ENCODE results near the gene ROBO2. TPM values are rescaled to one million over a fixed set of nuclear protein-coding genes. Genes with fewer than 3 reads are reported as not detected.
A peak's percentile ranks its signal among the peaks of the same experiment; 100 is the strongest.

The ROBO2 gene
- total and polyA plus RNA-seq, 4 donors: 0.30 to 72.4 (median 3.3) TPM

- DNase-seq (peak; percentile 80 to 92 (median 88)), ATAC-seq (ENCODE audit: insufficient read depth, low FRiP score) (peak; percentile 83)
- no peaks in the 10 kb centered on the region for H3K36me3 ChIP-seq (ENCODE audit: control insufficient read depth in 4 of 4, insufficient read depth in 4 of 4, low read length in 4 of 4)
- TF ChIP-seq, protein P1, sequence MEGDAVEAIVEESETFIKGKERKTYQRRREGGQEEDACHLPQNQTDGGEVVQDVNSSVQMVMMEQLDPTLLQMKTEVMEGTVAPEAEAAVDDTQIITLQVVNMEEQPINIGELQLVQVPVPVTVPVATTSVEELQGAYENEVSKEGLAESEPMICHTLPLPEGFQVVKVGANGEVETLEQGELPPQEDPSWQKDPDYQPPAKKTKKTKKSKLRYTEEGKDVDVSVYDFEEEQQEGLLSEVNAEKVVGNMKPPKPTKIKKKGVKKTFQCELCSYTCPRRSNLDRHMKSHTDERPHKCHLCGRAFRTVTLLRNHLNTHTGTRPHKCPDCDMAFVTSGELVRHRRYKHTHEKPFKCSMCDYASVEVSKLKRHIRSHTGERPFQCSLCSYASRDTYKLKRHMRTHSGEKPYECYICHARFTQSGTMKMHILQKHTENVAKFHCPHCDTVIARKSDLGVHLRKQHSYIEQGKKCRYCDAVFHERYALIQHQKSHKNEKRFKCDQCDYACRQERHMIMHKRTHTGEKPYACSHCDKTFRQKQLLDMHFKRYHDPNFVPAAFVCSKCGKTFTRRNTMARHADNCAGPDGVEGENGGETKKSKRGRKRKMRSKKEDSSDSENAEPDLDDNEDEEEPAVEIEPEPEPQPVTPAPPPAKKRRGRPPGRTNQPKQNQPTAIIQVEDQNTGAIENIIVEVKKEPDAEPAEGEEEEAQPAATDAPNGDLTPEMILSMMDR (IDR thresholded peaks at IDR 0.05; ENCODE audit: control extremely low read depth, extremely low read depth): no peak
- WGBS, 2 donors: 38 to 65% methylated on average over 3 of the region's 3 CpGs
- no peak overlapping the region for H3K27ac ChIP-seq (ENCODE audit: low read depth in 1 of 2, low read length in 1 of 2)
- H3K27me3 ChIP-seq (ENCODE audit: control insufficient read depth in 3 of 3, insufficient read depth in 3 of 3, low read length in 2 of 3): no peaks in the 10 kb centered on the region
- no peak overlapping the region for H3K9ac ChIP-seq (ENCODE audit: insufficient read depth in 1 of 2, low read length in 2 of 2)
- H3K4me1 ChIP-seq (ENCODE audit: control insufficient read depth in 5 of 5, insufficient read depth in 5 of 5, low read length in 5 of 5): peaks cover 0 to 25% (median 8%) of the 10 kb centered on the region in 5 donors
- H3K9me3 ChIP-seq (ENCODE audit: control insufficient read depth in 4 of 4, insufficient read depth in 3 of 4, low read length in 3 of 4): no peaks in the 10 kb centered on the region
- H3K4me3 ChIP-seq: no peak overlapping the region
Observed at GRCh38 chr3:77081240-77081661, 41.4 kb downstream of the ROBO2 start.

GRCh38 chr3:77084511-77084910, 44.6 kb downstream of the ROBO2 start:
- Histone ChIP-seq H3K4me3 (no peak overlapping the region), H3K36me3 (ENCODE audit: control insufficient read depth in 4 of 4, insufficient read depth in 4 of 4, low read length in 4 of 4) (no peaks in the 10 kb centered on the region), H3K9me3 (ENCODE audit: control insufficient read depth in 4 of 4, insufficient read depth in 3 of 4, low read length in 3 of 4) (no peaks in the 10 kb centered on the region), H3K4me1 (ENCODE audit: control insufficient read depth in 5 of 5, insufficient read depth in 5 of 5, low read length in 5 of 5) (peaks cover 0 to 25% (median 8%) of the 10 kb centered on the region in 5 donors), H3K27me3 (ENCODE audit: control insufficient read depth in 3 of 3, insufficient read depth in 3 of 3, low read length in 2 of 3) (no peaks in the 10 kb centered on the region), H3K27ac (ENCODE audit: low read depth in 1 of 2, low read length in 1 of 2) (no peak overlapping the region), H3K9ac (ENCODE audit: insufficient read depth in 1 of 2, low read length in 2 of 2) (no peak overlapping the region)
- TF ChIP-seq, protein P1 (IDR thresholded peaks at IDR 0.05; ENCODE audit: control extremely low read depth, extremely low read depth): no peak
- WGBS, 2 donors: 61 to 69% methylated on average over 2 of the region's 2 CpGs
- no peak for DNase-seq
- ATAC-seq (ENCODE audit: insufficient read depth, low FRiP score): no peak

DNA sequence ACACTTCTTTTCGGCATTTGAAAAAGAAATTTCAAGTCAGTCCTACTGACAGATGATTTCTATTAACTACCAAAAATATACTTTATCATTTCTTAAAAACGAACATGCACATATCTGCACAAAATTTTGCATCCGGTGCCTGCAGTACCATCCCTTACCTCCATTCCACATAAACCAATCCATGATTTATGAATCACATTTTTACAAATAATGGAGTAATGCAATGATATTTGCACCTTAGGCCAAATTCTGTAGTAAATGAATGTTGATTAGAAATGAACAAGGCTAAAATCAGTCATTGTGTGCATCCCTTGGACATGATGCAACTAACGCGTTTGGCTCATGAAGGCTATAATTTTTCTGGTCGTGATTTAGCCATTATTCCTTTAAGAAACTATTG, 46.5 kb downstream of the ROBO2 start:
- no peak overlapping the region for H3K4me3 ChIP-seq
- WGBS, 2 donors: 90 to 92% methylated on average over 6 of the region's 6 CpGs
- no peaks in the 10 kb centered on the region for H3K9me3 ChIP-seq (ENCODE audit: control insufficient read depth in 4 of 4, insufficient read depth in 3 of 4, low read length in 3 of 4)
- TF ChIP-seq, protein P1 (IDR thresholded peaks at IDR 0.05; ENCODE audit: control extremely low read depth, extremely low read depth): no peak
- no peaks in the 10 kb centered on the region for H3K36me3 ChIP-seq (ENCODE audit: control insufficient read depth in 4 of 4, insufficient read depth in 4 of 4, low read length in 4 of 4)
- ATAC-seq (ENCODE audit: insufficient read depth, low FRiP score) (no peak), DNase-seq (no peak)
- H3K4me1 ChIP-seq (ENCODE audit: control insufficient read depth in 5 of 5, insufficient read depth in 5 of 5, low read length in 5 of 5): peaks cover 0 to 12% (median 5%) of the 10 kb centered on the region in 5 donors
- H3K27me3 ChIP-seq (ENCODE audit: control insufficient read depth in 3 of 3, insufficient read depth in 3 of 3, low read length in 2 of 3): no peaks in the 10 kb centered on the region
- no peak overlapping the region for H3K9ac ChIP-seq (ENCODE audit: insufficient read depth in 1 of 2, low read length in 2 of 2)
- H3K27ac ChIP-seq (ENCODE audit: low read depth in 1 of 2, low read length in 1 of 2): no peak overlapping the region

- no peaks in the 10 kb centered on the region for H3K9me3 ChIP-seq (ENCODE audit: control insufficient read depth in 4 of 4, insufficient read depth in 3 of 4, low read length in 3 of 4)
- H3K27ac ChIP-seq (ENCODE audit: low read depth in 1 of 2, low read length in 1 of 2): no peak overlapping the region
- no peak overlapping the region for H3K4me3 ChIP-seq
- TF ChIP-seq, protein P1 (IDR thresholded peaks at IDR 0.05; ENCODE audit: control extremely low read depth, extremely low read depth): no peak
- no peak for DNase-seq
- 93 to 96% methylated on average over 5 of the region's 5 CpGs for WGBS, 2 donors
- no peaks in the 10 kb centered on the region for H3K4me1 ChIP-seq (ENCODE audit: control insufficient read depth in 5 of 5, insufficient read depth in 5 of 5, low read length in 5 of 5)
- H3K9ac ChIP-seq (ENCODE audit: insufficient read depth in 1 of 2, low read length in 2 of 2): no peak overlapping the region
- no peak for ATAC-seq (ENCODE audit: insufficient read depth, low FRiP score)
- no peaks in the 10 kb centered on the region for H3K27me3 ChIP-seq (ENCODE audit: control insufficient read depth in 3 of 3, insufficient read depth in 3 of 3, low read length in 2 of 3)
- no peaks in the 10 kb centered on the region for H3K36me3 ChIP-seq (ENCODE audit: control insufficient read depth in 4 of 4, insufficient read depth in 4 of 4, low read length in 4 of 4)
Observed at GRCh38 chr3:77091809-77092208, 51.9 kb downstream of the ROBO2 start.
